H1 (cell line): ENCODE results near the gene SGMS1.

Source experiments
- ATF2 ChIP-seq: IDR thresholded peaks from 2 replicates; pipeline ENCODE4 v1.6.1; 2012; ENCODE audit warnings: low read length, inconsistent platforms
- CBX5 ChIP-seq: fragments of 300-800, 300-1000 bp; sonication (generic); IDR thresholded peaks from 2 replicates; pipeline ENCODE4 v1.7.1; 2016; ENCODE audit warnings: antibody characterized with exemption, low read length, low read depth
- CREB1 ChIP-seq: IDR thresholded peaks from 2 replicates; pipeline ENCODE4 v1.6.1; 2012; ENCODE audit warnings: inconsistent platforms
- CTCF ChIP-seq, 3 experiments: IDR thresholded peaks; 1 replicate in 2 of 3; 2 replicates in 1 of 3; pipeline versions ENCODE4 v1.5.1 to v1.6.1; 2011; ENCODE audit warnings: low read length in 3 of 3, mild to moderate bottlenecking in 3 of 3, inconsistent platforms in 2 of 3, low read depth in 1 of 3, moderate library complexity in 1 of 3; ENCODE audit not compliant: insufficient read depth in 1 of 3; ENCODE audit errors: control extremely low read depth in 1 of 3
- EZH2 ChIP-seq: fragments of 200-600 bp; sonication (generic); IDR thresholded peaks from 2 replicates; pipeline ENCODE4 v1.7.1; 2012; ENCODE audit warnings: low read depth, mild to moderate bottlenecking, moderate library complexity, low read length, inconsistent platforms; ENCODE audit not compliant: severe bottlenecking
- HDAC2 ChIP-seq, 2 experiments: fragments of 300-600 bp in 1 of 2; sonication (generic) in 1 of 2; IDR thresholded peaks; 2 replicates each; pipeline ENCODE4 v1.6.1; 2011 to 2012; ENCODE audit warnings: low read depth in 2 of 2, low read length in 2 of 2, mild to moderate bottlenecking in 2 of 2, moderate library complexity in 2 of 2, borderline replicate concordance in 1 of 2, inconsistent platforms in 1 of 2
- POLR2A ChIP-seq, 2 experiments: IDR thresholded peaks; 1 replicate in 1 of 2; 2 replicates in 1 of 2; pipeline ENCODE4 v1.6.1; 2011; ENCODE audit warnings: low read depth in 2 of 2, low read length in 2 of 2, mild to moderate bottlenecking in 2 of 2; ENCODE audit errors: control extremely low read depth in 1 of 2
- POLR2AphosphoS5 ChIP-seq: IDR thresholded peaks from 2 replicates; pipeline ENCODE4 v1.6.1; 2011; ENCODE audit warnings: low read depth, low read length
- SP2 ChIP-seq: IDR thresholded peaks from 2 replicates; pipeline ENCODE4 v1.6.1; 2012; ENCODE audit warnings: mild to moderate bottlenecking, low read length, inconsistent platforms
- TBP ChIP-seq: IDR thresholded peaks from 2 replicates; pipeline ENCODE4 v1.6.1; 2011; ENCODE audit warnings: low read depth, low read length, improper control_type of control experiment
- TEAD4 ChIP-seq: IDR thresholded peaks from 2 replicates; pipeline ENCODE4 v1.6.1; 2012; ENCODE audit warnings: low read depth, low read length, inconsistent platforms, mixed read lengths
- TF ChIP-seq, protein P1 (sequence below): IDR thresholded peaks from 2 replicates; pipeline ENCODE4 v1.6.1; 2011; ENCODE audit warnings: low read length, improper control_type of control experiment

DNA sequence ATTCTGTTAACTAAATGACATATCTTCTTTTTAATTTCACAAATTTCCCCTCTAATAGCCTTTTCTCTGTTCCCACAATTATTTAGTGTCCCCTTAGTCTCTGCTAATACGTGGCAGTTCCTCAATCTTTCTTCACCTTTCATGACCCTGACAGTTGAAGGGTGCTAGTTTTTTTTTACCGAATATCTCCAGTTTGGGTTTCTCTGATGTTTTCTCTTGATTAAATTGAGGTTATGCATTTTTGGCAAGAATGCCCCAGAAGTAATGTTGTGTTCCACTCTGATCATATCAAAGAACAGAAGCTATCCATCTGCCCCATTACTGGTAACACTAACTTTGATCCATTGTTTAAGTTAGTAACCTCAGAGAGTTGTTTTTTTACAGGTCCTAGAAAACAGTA is 238.9 kb downstream of the SGMS1 start:
- no peak for TF ChIP-seq SP2
- no peak for TF ChIP-seq CTCF (IDR thresholded peaks at IDR 0.05; ENCODE audit: control extremely low read depth in 1 of 3, insufficient read depth in 1 of 3, low read depth in 1 of 3, low read length in 3 of 3)
- no peak for TF ChIP-seq EZH2
- TF ChIP-seq ATF2, result no peak
- no peak for TF ChIP-seq POLR2AphosphoS5
- TF ChIP-seq POLR2A (IDR thresholded peaks at IDR 0.05; ENCODE audit: control extremely low read depth in 1 of 2, low read depth in 2 of 2, low read length in 2 of 2), result no peak
- TF ChIP-seq TBP, result no peak
- no peak for TF ChIP-seq CBX5
- no peak for TF ChIP-seq TEAD4
- no peak for TF ChIP-seq HDAC2 (IDR thresholded peaks at IDR 0.05; ENCODE audit: borderline replicate concordance in 1 of 2, low read depth in 2 of 2, low read length in 2 of 2)
- TF ChIP-seq, protein P1, sequence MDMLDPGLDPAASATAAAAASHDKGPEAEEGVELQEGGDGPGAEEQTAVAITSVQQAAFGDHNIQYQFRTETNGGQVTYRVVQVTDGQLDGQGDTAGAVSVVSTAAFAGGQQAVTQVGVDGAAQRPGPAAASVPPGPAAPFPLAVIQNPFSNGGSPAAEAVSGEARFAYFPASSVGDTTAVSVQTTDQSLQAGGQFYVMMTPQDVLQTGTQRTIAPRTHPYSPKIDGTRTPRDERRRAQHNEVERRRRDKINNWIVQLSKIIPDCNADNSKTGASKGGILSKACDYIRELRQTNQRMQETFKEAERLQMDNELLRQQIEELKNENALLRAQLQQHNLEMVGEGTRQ, result no peak
- no peak for TF ChIP-seq CREB1
